Bronchial epithelial cell (primary cell): Measurements from ENCODE around the gene DBNDD1. TPM values are rescaled to one million over a fixed set of nuclear protein-coding genes. Genes with fewer than 3 reads are reported as not detected.

Experiments
- DNase-seq: peaks from one replicate; pipeline ENCODE4 v3.0.0-alpha.2; 2010; ENCODE audit warnings: low read depth
- FAIRE-seq: peaks from 2 replicates; lab custom pipeline; 2011; peaks lifted over from hg19 to GRCh38; lab: Jason Lieb, UNC
- H3K27me3 ChIP-seq: 2 replicates; pipeline ENCODE4 v1.5.1; 2011; ENCODE audit warnings: low read length; ENCODE audit not compliant: control insufficient read depth, insufficient read depth
- H3K36me3 ChIP-seq: 2 replicates; pipeline ENCODE4 v1.5.1; 2011; ENCODE audit warnings: low read length; ENCODE audit not compliant: control insufficient read depth, insufficient read depth
- H3K4me3 ChIP-seq: 2 replicates; pipeline ENCODE4 v1.5.1; 2011; ENCODE audit warnings: mild to moderate bottlenecking, low read depth, low read length, control low read depth
- CTCF ChIP-seq: IDR thresholded peaks from 2 replicates; pipeline ENCODE4 v1.5.1; 2011; ENCODE audit warnings: mild to moderate bottlenecking, moderate library complexity, low read length, control low read depth, inconsistent platforms; ENCODE audit not compliant: insufficient read depth, severe bottlenecking
- total RNA-seq: library from RNA; depleted of rRNA; stranded (reverse); fragments of >200 nt; gene quantifications from 2 replicates; pipeline ENCODE4 v1.2.1, GENCODE V29; 2014

DBNDD1 gene
- total RNA-seq, 1 donor from 2014 or later, result 1.3 TPM

DNA sequence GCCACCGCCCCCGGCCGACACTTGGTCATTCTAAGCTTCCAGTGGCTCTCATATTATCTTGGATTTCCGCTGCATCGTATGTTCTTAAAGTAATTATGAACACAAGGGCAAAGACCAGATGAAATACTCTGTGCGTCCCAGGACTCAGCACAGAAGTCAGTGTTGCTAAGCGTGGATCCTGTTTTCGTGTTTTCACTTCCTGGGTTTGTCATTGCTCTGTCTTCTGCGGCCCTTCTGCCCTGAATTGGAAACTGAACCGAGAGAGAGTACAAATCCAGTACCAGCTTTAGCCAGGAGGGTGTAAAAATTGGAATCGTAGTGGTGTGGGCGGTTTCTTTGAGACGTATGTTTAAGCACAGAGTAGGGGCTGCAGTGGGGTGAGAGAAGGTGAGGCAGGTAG is 32.7 kb downstream of the DBNDD1 start:
- Histone ChIP-seq H3K36me3 (peaks cover 29% of the 10 kb centered on the region), H3K4me3 (no peak overlapping the region), H3K27me3 (no peaks in the 10 kb centered on the region)
- TF ChIP-seq CTCF, result no peak
- DNase-seq (no peak), FAIRE-seq (no peak)

DNA sequence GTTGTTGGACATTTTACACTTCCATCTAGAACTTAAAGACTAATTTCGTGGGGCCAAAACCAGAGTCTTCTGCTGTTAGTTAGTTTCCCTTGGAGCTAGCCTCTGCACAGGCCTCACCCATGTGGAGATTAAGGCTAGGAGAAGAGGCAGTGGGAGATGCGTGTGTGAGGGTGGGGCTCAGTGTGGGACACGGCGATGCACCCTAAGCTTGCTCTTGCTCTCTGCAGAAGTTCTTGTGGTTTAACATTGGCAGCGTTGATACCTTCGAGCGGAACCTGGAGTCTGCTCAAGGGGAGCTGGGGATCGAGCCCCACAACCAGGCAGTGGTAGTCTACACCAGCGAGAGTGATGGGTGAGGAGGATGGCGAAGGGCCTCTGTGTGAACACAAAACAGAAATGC is 34.0 kb downstream of the DBNDD1 start:
- H3K36me3 ChIP-seq, result peaks cover 23% of the 10 kb centered on the region
- FAIRE-seq, result no peak
- no peak for TF ChIP-seq CTCF

DNA sequence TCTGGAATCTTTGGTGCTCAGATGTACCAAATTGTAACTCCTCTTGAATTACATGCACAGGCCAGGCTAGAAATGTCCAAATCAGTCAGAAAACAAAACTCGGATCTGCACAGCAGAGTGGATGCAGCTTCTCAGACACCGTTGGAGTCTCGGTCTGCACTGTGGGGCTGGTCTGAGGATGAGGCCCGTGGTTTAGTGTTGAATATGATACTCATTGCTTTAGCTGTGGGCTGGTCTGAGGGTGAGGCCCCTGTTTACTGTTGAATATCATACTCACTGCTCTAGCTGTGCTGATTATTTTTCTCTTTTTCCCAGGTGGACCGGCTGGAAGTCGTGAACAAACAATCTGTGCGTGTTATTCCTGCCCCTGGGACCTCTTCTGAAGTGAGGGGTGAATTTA is 35.0 kb downstream of the DBNDD1 start:
- H3K27me3 ChIP-seq, result no peaks in the 10 kb centered on the region
- TF ChIP-seq CTCF, result no peak
- H3K36me3 ChIP-seq, result peaks cover 23% of the 10 kb centered on the region
- no peak for DNase-seq
- no peak overlapping the region for H3K4me3 ChIP-seq
- FAIRE-seq, result no peak

More for the DNA sequence above, 34.0 kb downstream of the DBNDD1 start:
- Histone ChIP-seq H3K27me3 (no peaks in the 10 kb centered on the region), H3K4me3 (no peak overlapping the region)
- no peak for DNase-seq

DNA sequence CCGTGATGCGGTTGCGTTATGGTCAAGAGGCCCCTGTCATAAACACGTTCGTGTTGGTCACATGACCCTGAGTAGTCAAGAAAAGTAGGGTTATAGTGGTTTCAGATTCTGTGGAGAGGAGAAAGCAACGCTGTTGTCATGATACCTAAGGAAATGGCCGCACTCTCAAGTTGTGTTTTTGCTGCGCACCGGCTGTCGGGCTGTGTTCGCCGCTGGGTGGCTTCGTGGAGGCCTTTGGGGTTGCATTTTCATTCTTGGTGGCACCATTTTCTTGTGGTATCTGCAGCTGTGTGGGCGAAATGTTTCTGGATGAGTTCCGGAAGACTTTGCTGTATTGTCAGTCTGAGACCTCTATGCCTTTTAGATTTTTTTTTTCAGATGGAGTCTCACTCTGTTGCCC is 35.7 kb downstream of the DBNDD1 start:
- Histone ChIP-seq H3K36me3 (peaks cover 22% of the 10 kb centered on the region), H3K27me3 (no peaks in the 10 kb centered on the region), H3K4me3 (no peak overlapping the region)
- DNase-seq (no peak), FAIRE-seq (no peak)
- no peak for TF ChIP-seq CTCF

- FAIRE-seq (peak; percentile 43), DNase-seq (peak; percentile 79)
- H3K27me3 ChIP-seq, result no peaks in the 10 kb centered on the region
- peaks cover 26% of the 10 kb centered on the region for H3K36me3 ChIP-seq
- TF ChIP-seq CTCF, result no peak
- H3K4me3 ChIP-seq, result no peak overlapping the region
These were observed 36.9 kb downstream of the DBNDD1 start for GRCh38 chr16:89982318-89982717.

- no peak for FAIRE-seq
- Histone ChIP-seq H3K27me3 (no peaks in the 10 kb centered on the region), H3K4me3 (no peak overlapping the region), H3K36me3 (peaks cover 21% of the 10 kb centered on the region)
- TF ChIP-seq CTCF, result no peak
- DNase-seq, result no peak
These were observed 37.8 kb downstream of the DBNDD1 start for GRCh38 chr16:89981414-89981813.
